HG03135 (cell line): ENCODE results near the gene AQP12A.

Source experiments
- ATAC-seq: cut with Tn5 transposase; IDR thresholded peaks from one replicate; pipeline ENCODE4 v1.9.1; 2021; ENCODE audit warnings: mild to moderate bottlenecking, moderate library complexity; ENCODE audit not compliant: unreplicated experiment

Gene AQP12A

GRCh38 chr2:240707043-240707756 is 15.5 kb downstream of the AQP12A start:
- no peak for ATAC-seq

GRCh38 chr2:240707821-240708220 is 16.2 kb downstream of the AQP12A start:
- ATAC-seq = no peak

- no peak for ATAC-seq
Observed at GRCh38 chr2:240708457-240708856, 16.8 kb downstream of the AQP12A start.

GRCh38 chr2:240711296-240711695 is 19.6 kb downstream of the AQP12A start:
- ATAC-seq = no peak

- ATAC-seq = no peak
Observed at GRCh38 chr2:240711701-240712100, 20.0 kb downstream of the AQP12A start.

- ATAC-seq = no peak
Observed at GRCh38 chr2:240712121-240712520, 20.5 kb downstream of the AQP12A start.

GRCh38 chr2:240713071-240713927 is 21.6 kb downstream of the AQP12A start:
- ATAC-seq = no peak

- no peak for ATAC-seq
Observed at GRCh38 chr2:240713928-240714746, 22.5 kb downstream of the AQP12A start.

GRCh38 chr2:240714747-240715725 is 23.4 kb downstream of the AQP12A start:
- no peak for ATAC-seq

- no peak for ATAC-seq
Observed at GRCh38 chr2:240716130-240716798, 24.6 kb downstream of the AQP12A start.

- ATAC-seq = no peak
Observed at GRCh38 chr2:240717181-240717641, 25.5 kb downstream of the AQP12A start.

- no peak for ATAC-seq
Observed at GRCh38 chr2:240717681-240718581, 26.3 kb downstream of the AQP12A start.

GRCh38 chr2:240718896-240719490 is 27.3 kb downstream of the AQP12A start:
- ATAC-seq = no peak

- ATAC-seq = no peak
Observed at GRCh38 chr2:240719676-240720545, 28.2 kb downstream of the AQP12A start.

GRCh38 chr2:240720686-240721595 is 29.3 kb downstream of the AQP12A start:
- no peak for ATAC-seq

GRCh38 chr2:240721596-240722180 is 30.0 kb downstream of the AQP12A start:
- ATAC-seq = no peak
